Measurements from ENCODE around the gene SLC12A1.

GRCh38 chr15:48330855-48331795 lies 125.0 kb downstream of the SLC12A1 start, which contains the start of gene DUT:
- TF ChIP-seq, protein P1, sequence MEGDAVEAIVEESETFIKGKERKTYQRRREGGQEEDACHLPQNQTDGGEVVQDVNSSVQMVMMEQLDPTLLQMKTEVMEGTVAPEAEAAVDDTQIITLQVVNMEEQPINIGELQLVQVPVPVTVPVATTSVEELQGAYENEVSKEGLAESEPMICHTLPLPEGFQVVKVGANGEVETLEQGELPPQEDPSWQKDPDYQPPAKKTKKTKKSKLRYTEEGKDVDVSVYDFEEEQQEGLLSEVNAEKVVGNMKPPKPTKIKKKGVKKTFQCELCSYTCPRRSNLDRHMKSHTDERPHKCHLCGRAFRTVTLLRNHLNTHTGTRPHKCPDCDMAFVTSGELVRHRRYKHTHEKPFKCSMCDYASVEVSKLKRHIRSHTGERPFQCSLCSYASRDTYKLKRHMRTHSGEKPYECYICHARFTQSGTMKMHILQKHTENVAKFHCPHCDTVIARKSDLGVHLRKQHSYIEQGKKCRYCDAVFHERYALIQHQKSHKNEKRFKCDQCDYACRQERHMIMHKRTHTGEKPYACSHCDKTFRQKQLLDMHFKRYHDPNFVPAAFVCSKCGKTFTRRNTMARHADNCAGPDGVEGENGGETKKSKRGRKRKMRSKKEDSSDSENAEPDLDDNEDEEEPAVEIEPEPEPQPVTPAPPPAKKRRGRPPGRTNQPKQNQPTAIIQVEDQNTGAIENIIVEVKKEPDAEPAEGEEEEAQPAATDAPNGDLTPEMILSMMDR (conservative IDR thresholded peaks at IDR 0.05 in 1 of 2, IDR thresholded peaks at IDR 0.05 in 1 of 2; ENCODE audit: extremely low read depth in 1 of 2, insufficient read depth in 1 of 2, low read depth in 1 of 2, low read length in 2 of 2) = peak in 1 of 2 donors; percentile 30
- TF ChIP-seq EZH2 (IDR thresholded peaks at IDR 0.05; ENCODE audit: borderline replicate concordance, low read length) = no peak

Measured in mammary epithelial cell (primary cell).